Measurements from ENCODE around the gene SLC16A9. TPM values are rescaled to one million over a fixed set of nuclear protein-coding genes. Genes with fewer than 3 reads are reported as not detected.
"Not testable (repeated sequence)": the region's sequence is repeated elsewhere in the genome, so short reads cannot be mapped to it uniquely, and the experiment has no call there.

SLC16A9 gene
- total and polyA plus RNA-seq, 8 donors: 0.32 to 7.4 (median 1.5) TPM

DNA sequence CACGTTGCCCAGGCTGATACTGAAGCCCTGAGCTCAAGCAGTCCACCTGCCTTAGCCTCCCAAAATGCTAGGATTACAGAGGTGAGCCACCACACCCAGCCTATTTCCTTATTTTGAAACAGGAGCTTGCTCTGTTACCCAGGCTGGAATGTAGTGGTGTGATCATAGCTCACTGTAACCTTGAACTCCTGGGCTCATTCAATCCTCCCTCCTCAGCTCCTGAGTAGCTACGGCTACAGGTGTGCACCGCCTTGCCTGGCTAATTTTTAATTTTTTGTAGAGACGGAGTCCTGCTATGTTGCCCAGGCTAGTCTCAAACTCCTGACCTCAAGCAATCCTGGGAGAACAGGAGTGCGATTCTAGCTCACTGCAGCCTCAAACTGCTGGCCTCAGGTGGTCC is 31.9 kb upstream of the SLC16A9 start:
- Histone ChIP-seq H3K4me1 (no peaks in the 10 kb centered on the region), H3K4me3 (no peak overlapping the region), H3K27ac (no peak overlapping the region), H3K27me3 (no peaks in the 10 kb centered on the region), H3K9me3 (no peaks in the 10 kb centered on the region), H3K36me3 (no peaks in the 10 kb centered on the region)
- FAIRE-seq (no peak), ATAC-seq (no peak), DNase-seq (no peak)
- intact Hi-C loops (cut with DNase I): no loop called here
- TF ChIP-seq, protein P1, sequence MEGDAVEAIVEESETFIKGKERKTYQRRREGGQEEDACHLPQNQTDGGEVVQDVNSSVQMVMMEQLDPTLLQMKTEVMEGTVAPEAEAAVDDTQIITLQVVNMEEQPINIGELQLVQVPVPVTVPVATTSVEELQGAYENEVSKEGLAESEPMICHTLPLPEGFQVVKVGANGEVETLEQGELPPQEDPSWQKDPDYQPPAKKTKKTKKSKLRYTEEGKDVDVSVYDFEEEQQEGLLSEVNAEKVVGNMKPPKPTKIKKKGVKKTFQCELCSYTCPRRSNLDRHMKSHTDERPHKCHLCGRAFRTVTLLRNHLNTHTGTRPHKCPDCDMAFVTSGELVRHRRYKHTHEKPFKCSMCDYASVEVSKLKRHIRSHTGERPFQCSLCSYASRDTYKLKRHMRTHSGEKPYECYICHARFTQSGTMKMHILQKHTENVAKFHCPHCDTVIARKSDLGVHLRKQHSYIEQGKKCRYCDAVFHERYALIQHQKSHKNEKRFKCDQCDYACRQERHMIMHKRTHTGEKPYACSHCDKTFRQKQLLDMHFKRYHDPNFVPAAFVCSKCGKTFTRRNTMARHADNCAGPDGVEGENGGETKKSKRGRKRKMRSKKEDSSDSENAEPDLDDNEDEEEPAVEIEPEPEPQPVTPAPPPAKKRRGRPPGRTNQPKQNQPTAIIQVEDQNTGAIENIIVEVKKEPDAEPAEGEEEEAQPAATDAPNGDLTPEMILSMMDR (IDR thresholded peaks at IDR 0.05): no peak
- WGBS, 2 donors: 80 to 85% methylated on average over 5 of the region's 5 CpGs

DNA sequence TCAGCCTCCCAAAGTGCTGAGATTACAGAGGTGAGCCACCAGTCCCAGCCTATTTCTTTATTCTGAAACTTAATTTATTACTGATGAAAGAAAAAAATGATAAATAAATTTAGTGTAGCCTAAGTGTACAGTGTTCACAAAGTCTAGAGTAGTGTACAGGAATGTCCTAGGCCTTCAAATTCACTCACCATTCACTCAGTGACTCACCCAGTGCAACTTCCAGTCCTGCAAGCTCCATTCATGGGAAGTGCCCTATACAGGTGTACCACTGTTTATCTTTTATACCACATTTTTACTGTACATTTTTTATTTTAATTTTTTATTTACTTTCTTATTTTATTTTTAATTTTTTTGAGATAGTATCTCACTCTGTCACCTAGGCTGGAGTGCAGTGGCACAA is 31.4 kb upstream of the SLC16A9 start:
- DNase-seq (no peak), FAIRE-seq (no peak), ATAC-seq (no peak)
- Histone ChIP-seq H3K4me1 (no peaks in the 10 kb centered on the region), H3K9me3 (no peaks in the 10 kb centered on the region), H3K27me3 (no peaks in the 10 kb centered on the region), H3K4me3 (no peak overlapping the region), H3K36me3 (no peaks in the 10 kb centered on the region), H3K27ac (no peak overlapping the region)
- intact Hi-C loops (cut with DNase I): no loop called here
- TF ChIP-seq, protein P1 (IDR thresholded peaks at IDR 0.05): no peak

DNA sequence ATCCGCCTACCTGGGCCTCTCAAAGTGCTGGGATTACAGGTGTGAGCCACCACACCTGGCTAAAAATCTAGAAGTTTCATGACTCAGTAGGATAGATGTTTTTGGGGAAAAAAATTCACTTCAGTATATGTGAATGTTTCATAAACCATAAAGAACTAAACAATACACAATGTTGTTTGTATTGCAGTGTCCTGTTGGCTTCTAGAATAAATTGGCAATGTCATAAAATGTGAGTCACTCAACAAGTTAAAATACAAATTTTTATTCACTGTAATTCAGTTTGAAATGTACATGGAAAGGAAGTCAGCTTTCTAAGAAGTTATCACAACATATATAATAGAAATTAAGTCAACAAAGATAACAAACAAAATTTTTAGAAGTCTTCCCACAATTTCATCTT is 27.1 kb upstream of the SLC16A9 start:
- TF ChIP-seq, protein P1 (IDR thresholded peaks at IDR 0.05): no peak
- Histone ChIP-seq H3K4me1 (no peaks in the 10 kb centered on the region), H3K36me3 (no peaks in the 10 kb centered on the region), H3K4me3 (no peak overlapping the region), H3K9me3 (no peaks in the 10 kb centered on the region), H3K27ac (no peak overlapping the region), H3K27me3 (no peaks in the 10 kb centered on the region)
- FAIRE-seq (no peak), ATAC-seq (no peak), DNase-seq (no peak)
- intact Hi-C loops (cut with DNase I): no loop called here
- WGBS, 2 donors: 94 to 100% methylated on average over 1 of the region's 1 CpG

GRCh38 chr10:59735296-59735695 is 25.6 kb upstream of the SLC16A9 start:
- Histone ChIP-seq H3K9me3 (no peaks in the 10 kb centered on the region), H3K4me3 (no peak overlapping the region), H3K27me3 (no peaks in the 10 kb centered on the region), H3K36me3 (no peaks in the 10 kb centered on the region), H3K27ac (peak overlapping the region in 1 of 4 donors; percentile 5), H3K4me1 (no peaks in the 10 kb centered on the region)
- ATAC-seq: peak in 2 of 4 donors; percentile 45
- DNase-seq: no peak
- TF ChIP-seq, protein P1 (IDR thresholded peaks at IDR 0.05): no peak
- no peak for FAIRE-seq
- intact Hi-C loops (cut with DNase I): no loop called here
- WGBS, 2 donors: 37 to 42% methylated on average over 1 of the region's 1 CpG

- no peak for FAIRE-seq
- WGBS, 2 donors: 79 to 93% methylated on average over 3 of the region's 3 CpGs
These were observed 24.4 kb upstream of the SLC16A9 start for GRCh38 chr10:59734014-59734462.

DNA sequence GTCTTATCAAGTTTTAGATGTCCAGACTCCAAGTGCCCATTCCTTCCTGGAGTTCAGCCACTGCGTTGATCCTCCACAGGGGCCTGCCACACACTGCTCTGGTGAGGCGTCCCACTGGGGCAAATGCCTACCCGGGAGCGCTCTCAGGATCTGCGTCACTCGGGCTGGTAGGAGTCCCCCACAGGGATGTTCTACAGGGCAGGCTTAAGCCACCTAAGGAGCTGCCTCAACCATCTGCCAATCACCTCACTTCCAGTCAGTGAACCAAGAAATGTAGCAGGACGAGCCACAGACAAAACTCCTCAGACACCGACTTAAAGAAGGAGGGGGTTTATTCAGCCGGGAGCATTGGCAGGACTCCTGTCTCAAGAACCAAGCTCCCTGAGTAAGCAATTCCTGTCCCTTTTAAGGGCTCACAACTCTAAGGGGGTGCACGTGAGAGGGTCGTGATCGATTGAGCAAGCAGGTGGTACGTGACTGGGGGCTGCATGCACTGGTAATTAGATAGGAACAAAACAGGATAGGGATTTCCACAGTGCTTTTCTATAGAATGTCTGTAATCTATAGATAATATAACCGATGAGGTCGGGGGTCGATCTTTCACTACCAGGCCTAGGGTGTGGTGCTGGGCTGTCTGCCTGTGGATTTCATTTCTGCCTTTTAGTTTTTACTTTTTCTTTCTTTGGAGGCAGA is 23.8 kb upstream of the SLC16A9 start:
- H3K4me1 ChIP-seq; DNase-seq; ATAC-seq; H3K4me3 ChIP-seq; H3K9me3 ChIP-seq; intact Hi-C loops (cut with DNase I); H3K27ac ChIP-seq; H3K36me3 ChIP-seq; H3K27me3 ChIP-seq; FAIRE-seq: not testable (repeated sequence)
- WGBS, 2 donors: 91 to 98% methylated on average over 16 of the region's 16 CpGs

More at GRCh38 chr10:59734014-59734462, 24.4 kb upstream of the SLC16A9 start:
- Histone ChIP-seq H3K4me3 (no peak overlapping the region), H3K9me3 (no peaks in the 10 kb centered on the region), H3K4me1 (no peaks in the 10 kb centered on the region), H3K36me3 (no peaks in the 10 kb centered on the region), H3K27me3 (no peaks in the 10 kb centered on the region), H3K27ac (no peak overlapping the region)
- no peak for DNase-seq
- TF ChIP-seq, protein P1 (IDR thresholded peaks at IDR 0.05): no peak
- intact Hi-C loops (cut with DNase I): no loop called here
- ATAC-seq: no peak

DNA sequence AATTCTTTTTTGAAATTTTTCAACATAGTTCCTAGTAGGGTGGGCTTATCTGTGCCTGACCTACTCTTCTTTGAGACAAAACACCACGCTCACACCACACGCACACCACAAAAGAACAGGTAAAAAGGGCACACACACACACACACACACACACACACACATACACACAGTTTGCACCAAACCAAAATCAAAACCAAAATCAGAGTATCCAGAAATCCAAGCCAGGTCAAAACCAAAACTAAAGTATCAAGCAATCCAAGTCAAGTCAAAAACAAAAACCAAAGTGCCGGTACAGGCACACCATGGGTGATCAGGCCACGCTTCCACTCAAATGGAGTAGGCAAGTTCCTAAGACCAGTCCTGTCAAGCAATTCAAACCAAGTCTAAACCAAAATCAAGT is 23.2 kb upstream of the SLC16A9 start:
- H3K36me3 ChIP-seq; ATAC-seq; H3K27me3 ChIP-seq; H3K9me3 ChIP-seq; H3K4me3 ChIP-seq; intact Hi-C loops (cut with DNase I); H3K4me1 ChIP-seq; DNase-seq; FAIRE-seq; H3K27ac ChIP-seq: not testable (repeated sequence)
- WGBS, 2 donors: 95 to 97% methylated on average over 4 of the region's 4 CpGs

DNA sequence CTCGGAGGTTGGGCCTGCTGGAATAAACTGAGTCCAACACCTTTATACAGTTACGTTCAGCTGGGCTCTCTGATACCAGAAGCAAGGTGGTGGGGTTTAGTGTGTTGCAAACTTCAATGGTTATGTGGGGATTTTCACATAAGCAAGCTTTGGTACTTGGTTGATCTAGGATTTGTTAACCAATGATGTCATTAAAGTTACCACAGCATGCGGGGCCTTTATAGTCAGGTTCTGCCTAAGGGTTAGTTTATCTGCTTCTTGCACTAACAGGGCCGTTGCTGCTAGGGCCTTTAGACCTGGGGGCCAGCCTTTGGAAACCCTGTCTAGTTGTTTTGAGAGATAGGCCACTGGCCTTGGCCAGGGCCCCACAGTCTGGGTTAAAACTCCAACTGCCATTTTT is 19.5 kb upstream of the SLC16A9 start:
- H3K36me3 ChIP-seq; H3K9me3 ChIP-seq; H3K4me1 ChIP-seq; H3K4me3 ChIP-seq; intact Hi-C loops (cut with DNase I); DNase-seq; ATAC-seq; FAIRE-seq; H3K27me3 ChIP-seq; H3K27ac ChIP-seq: not testable (repeated sequence)
- 86 to 89% methylated on average over 4 of the region's 4 CpGs for WGBS, 2 donors

All from pancreas (tissue), 10 donors.